Measurements from ENCODE around the gene TSPEAR. TPM values are rescaled to one million over a fixed set of nuclear protein-coding genes. Genes with fewer than 3 reads are reported as not detected.

Gene TSPEAR
- 1 to 10 TPM in 2 of 4 donors, under 1 TPM in 2; 0.21 to 1.3 (median 0.69) TPM for total RNA-seq

DNA sequence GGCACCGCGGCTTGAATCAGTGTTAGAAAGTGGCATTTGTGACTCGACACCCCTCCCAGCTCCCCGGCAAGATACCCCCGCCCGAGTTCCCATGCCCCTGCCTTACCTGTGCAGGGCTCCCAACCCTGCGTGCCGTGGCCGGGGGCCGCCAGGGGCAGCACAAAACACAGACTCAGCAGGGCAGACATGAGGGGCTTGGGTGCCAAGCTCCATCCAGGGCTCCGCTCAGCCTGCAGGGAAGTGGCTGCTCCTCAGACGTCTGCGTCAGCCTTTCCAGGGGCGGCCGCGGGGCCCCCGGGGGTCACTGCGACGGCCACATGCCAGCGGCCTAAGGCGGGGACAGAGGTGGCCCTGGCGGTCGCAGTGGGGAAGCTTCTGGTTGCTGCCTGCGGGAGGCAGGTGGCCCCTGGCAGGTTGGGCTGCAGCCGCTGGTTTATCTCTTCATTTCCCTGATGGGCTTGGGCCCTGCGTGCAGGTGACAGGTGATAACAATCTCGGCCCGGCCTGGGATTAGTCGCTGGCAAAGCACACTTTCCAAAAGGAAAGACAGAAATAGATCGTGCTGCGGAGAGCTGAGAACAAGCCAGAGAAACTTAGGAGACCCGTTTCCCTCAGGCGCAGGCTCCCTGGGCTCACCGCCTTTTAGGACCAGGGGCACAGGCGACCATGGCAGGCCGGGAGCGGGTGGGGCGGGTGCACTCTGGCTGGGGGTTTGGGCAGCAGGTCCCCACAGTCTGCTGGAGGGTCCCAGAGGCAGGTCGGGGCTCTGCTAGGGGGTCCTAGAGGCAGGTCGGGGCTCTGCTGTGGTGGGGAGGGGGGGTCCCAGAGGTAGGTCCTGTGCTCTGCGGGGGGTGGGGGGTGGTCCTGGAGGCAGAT lies at the start of gene TSPEAR:
Gene TSPEAR, minus strand, starts transcription at position 246 of the 876 bp plus-strand sequence. Its CDS starts 58 bp downstream, at position 188.
- no peak for TF ChIP-seq POLR2A (IDR thresholded peaks at IDR 0.05)
- TF ChIP-seq, protein P1, sequence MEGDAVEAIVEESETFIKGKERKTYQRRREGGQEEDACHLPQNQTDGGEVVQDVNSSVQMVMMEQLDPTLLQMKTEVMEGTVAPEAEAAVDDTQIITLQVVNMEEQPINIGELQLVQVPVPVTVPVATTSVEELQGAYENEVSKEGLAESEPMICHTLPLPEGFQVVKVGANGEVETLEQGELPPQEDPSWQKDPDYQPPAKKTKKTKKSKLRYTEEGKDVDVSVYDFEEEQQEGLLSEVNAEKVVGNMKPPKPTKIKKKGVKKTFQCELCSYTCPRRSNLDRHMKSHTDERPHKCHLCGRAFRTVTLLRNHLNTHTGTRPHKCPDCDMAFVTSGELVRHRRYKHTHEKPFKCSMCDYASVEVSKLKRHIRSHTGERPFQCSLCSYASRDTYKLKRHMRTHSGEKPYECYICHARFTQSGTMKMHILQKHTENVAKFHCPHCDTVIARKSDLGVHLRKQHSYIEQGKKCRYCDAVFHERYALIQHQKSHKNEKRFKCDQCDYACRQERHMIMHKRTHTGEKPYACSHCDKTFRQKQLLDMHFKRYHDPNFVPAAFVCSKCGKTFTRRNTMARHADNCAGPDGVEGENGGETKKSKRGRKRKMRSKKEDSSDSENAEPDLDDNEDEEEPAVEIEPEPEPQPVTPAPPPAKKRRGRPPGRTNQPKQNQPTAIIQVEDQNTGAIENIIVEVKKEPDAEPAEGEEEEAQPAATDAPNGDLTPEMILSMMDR (IDR thresholded peaks at IDR 0.05), result peak in 1 of 6 experiments; percentile 11
- Histone ChIP-seq H3K4me1 (peaks cover 16 to 59% of the 10 kb centered on the region in 2 donors), H3K36me3 (no peaks in the 10 kb centered on the region), H3K27ac (no peak within 1 kb of the TSS), H3K4me3 (replicated peaks in 1 of 3) (peak within 1 kb of the TSS in 1 of 3 donors; percentile 15), H3K27me3 (peaks cover 6% of the 10 kb centered on the region), H3K9me3 (no peaks in the 10 kb centered on the region)
- peak; percentile 45 to 55 for DNase-seq
- WGBS, 2 donors, result 4 to 5% methylated on average over 20 to 28 of the region's 41 CpGs
- intact Hi-C loops (cut with DNase I), result no loop called here

DNA sequence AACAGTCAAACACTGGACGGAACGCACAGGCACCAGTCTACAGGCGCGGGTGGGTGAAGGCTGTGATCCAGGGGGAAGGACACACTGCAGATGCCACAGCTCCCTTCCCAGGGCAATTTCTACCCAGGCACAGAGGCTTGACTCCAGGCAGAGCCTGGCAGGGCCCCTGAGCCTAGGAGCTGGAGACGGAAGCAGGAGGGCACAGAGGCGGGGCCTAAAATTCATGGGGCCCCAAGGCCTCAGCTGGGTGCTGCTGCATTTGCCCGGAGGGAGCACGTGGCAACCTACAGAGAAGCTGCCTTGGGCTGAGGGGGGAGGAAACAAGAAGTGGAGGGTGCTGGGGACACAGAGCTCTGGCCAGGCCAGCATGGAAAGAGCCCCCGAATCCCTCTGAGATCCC lies 49.0 kb upstream of the TSPEAR start:
- no peak for DNase-seq
- Histone ChIP-seq H3K36me3 (no peaks in the 10 kb centered on the region), H3K27me3 (no peaks in the 10 kb centered on the region), H3K4me1 (peaks cover 0 to 2% of the 10 kb centered on the region in 2 donors), H3K27ac (no peak overlapping the region), H3K4me3 (replicated peaks in 1 of 3) (no peak overlapping the region), H3K9me3 (no peaks in the 10 kb centered on the region)
- TF ChIP-seq POLR2A (IDR thresholded peaks at IDR 0.05), result no peak
- TF ChIP-seq, protein P1 (IDR thresholded peaks at IDR 0.05), result no peak
- intact Hi-C loops (cut with DNase I), result no loop called here
- WGBS, 2 donors, result 87 to 96% methylated on average over 9 of the region's 9 CpGs

DNA sequence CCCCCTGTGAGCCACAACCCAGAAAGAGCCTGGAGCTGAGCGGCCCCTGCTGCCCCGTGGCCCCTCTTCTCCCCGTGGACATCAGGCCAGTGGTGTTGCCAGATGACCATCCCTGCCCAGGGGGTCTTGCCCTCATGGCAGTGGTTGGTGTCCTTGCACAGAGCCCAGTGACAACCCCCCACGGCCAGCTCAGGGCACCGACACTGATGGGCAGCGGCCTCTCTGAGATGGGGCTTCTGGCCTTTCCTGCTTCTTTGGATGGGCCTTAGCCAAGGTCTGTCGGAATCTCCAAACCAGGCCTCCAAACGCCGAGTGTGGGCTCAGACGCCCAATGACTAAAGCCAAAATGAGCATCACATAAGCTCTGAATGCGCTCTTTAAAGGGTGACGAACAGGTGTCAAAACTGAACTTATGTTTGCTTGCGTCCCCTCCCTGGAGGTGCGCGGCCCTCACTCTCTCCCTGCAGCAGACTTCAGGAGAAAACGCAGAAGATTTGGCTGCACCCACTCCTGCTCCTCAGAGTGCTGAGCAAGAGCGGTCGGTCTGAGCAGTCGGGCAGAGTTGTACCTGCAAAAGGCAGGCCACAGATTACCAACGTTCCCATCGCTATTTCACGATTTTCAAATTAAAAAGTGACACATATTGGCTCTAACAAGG lies 48.4 kb upstream of the TSPEAR start:
- WGBS, 2 donors, result 95% methylated on average over 15 to 19 of the region's 22 CpGs
- TF ChIP-seq POLR2A (IDR thresholded peaks at IDR 0.05), result no peak
- TF ChIP-seq, protein P1 (IDR thresholded peaks at IDR 0.05), result no peak
- Histone ChIP-seq H3K27ac (no peak overlapping the region), H3K4me3 (replicated peaks in 1 of 3) (no peak overlapping the region), H3K27me3 (no peaks in the 10 kb centered on the region), H3K9me3 (no peaks in the 10 kb centered on the region), H3K4me1 (no peaks in the 10 kb centered on the region), H3K36me3 (no peaks in the 10 kb centered on the region)
- DNase-seq, result no peak
- intact Hi-C loops (cut with DNase I), result no loop called here

DNA sequence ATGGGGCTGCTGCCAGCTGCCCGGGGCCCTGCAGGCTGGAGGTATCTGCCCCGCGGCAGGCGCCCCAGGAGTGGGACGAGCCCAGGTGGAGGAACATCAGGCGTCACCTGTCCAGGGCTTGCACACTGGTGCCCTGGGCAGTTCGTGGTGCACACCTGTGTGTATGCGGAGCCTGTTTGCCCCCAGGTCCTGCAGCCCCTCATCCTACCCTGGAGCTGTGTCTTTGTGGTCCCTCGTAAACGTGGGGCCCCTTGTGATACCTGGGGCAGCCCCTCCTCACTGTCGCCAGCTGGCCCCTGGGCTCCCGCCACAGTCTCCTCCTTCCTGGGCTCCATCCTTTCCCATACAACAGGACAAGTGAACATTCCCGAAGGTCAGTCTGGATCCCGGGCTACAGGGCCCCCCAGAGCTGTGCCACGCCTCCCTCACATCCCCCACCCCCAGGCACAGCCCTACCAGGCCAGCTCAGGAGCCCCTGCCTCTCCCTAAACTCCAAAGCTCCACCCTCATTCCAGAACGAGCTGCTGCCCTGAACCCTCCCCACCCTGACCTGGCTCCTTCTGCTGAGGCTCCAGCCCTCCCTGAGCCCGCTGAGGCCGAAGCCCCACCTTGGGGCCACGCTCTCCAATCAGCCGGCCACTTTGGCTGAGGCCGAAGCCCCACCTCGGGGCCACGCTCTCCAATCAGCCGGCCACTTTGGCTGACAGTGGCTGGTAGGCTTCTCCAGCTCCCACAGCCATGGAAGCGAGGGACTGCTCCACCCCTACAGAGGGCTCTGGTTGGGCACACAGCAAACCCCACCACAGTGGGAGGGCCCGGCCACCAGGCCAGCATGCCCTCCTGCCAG lies 47.6 kb upstream of the TSPEAR start:
- H3K27me3 ChIP-seq, result no peaks in the 10 kb centered on the region
- H3K4me3 ChIP-seq (replicated peaks in 1 of 3), result no peak overlapping the region
- 78 to 79% methylated on average over 24 to 26 of the region's 26 CpGs for WGBS, 2 donors
- H3K4me1 ChIP-seq, result no peaks in the 10 kb centered on the region
- H3K27ac ChIP-seq, result no peak overlapping the region
- intact Hi-C loops (cut with DNase I), result no loop called here
- DNase-seq, result no peak
- H3K36me3 ChIP-seq, result no peaks in the 10 kb centered on the region
- H3K9me3 ChIP-seq, result no peaks in the 10 kb centered on the region
- TF ChIP-seq POLR2A (IDR thresholded peaks at IDR 0.05), result no peak
- TF ChIP-seq, protein P1 (IDR thresholded peaks at IDR 0.05), result no peak

Measured in thyroid gland (tissue), 4 donors.